OCI-LY7 (cell line): ENCODE data around the gene VWDE. TPM values are rescaled to one million over a fixed set of nuclear protein-coding genes. Genes with fewer than 3 reads are reported as not detected.
"Not testable (repeated sequence)": the region's sequence is repeated elsewhere in the genome, so short reads cannot be mapped to it uniquely, and the experiment has no call there.

Experiments used
- BruUV-seq: library from RNA; stranded (reverse); fragments of 400-500 nt; replicated peaks from 2 replicates; lab custom pipeline; 2021; lab: Mats Ljungman, UMichigan
- CTCF ChIA-PET: fragments of 300-600 bp; sonication (Branson Sonifier 250); formaldehyde crosslinking; loops from one replicate; lab custom pipeline; 2022; ENCODE audit warnings: antibody characterized with exemption; ENCODE audit not compliant: unreplicated experiment; lab: Charles Lee
- POLR2A ChIA-PET: fragments of 300-600 bp; sonication (Branson Sonifier 250); formaldehyde crosslinking; loops from one replicate; lab custom pipeline; 2022; ENCODE audit warnings: antibody characterized with exemption; lab: Charles Lee
- DNase-seq: peaks from one replicate; pipeline ENCODE4 v3.0.0-alpha.2; 2015; ENCODE audit warnings: low spot score
- H2AFZ ChIP-seq: fragments of 200-600 bp; sonication (generic), shearing (Covaris generic); 2 replicates; pipeline ENCODE4 v1.6.1; 2014; ENCODE audit warnings: mild to moderate bottlenecking, antibody characterized with exemption, low read length, moderate library complexity
- H3K27ac ChIP-seq: fragments of 200-600 bp; sonication (generic); 2 replicates; pipeline ENCODE4 v1.5.1; 2014; ENCODE audit warnings: mixed run types, low read depth, mild to moderate bottlenecking, moderate library complexity, low read length, inconsistent platforms; ENCODE audit not compliant: poor library complexity, severe bottlenecking
- H3K36me3 ChIP-seq: fragments of 200-600 bp; sonication (generic); 2 replicates; pipeline ENCODE4 v1.6.1; 2014; ENCODE audit warnings: mild to moderate bottlenecking, antibody characterized with exemption, low read length, moderate library complexity, mixed read lengths; ENCODE audit not compliant: insufficient read depth
- H3K4me1 ChIP-seq: fragments of 200-600 bp; sonication (generic); 2 replicates; pipeline ENCODE4 v1.5.1; 2014; ENCODE audit warnings: mild to moderate bottlenecking, low read length; ENCODE audit not compliant: insufficient read depth, poor library complexity, severe bottlenecking
- H3K4me2 ChIP-seq: fragments of 200-600 bp; sonication (generic); 2 replicates; pipeline ENCODE4 v1.6.1; 2014; ENCODE audit warnings: mild to moderate bottlenecking, low read length
- H3K4me3 ChIP-seq: fragments of 200-600 bp; sonication (generic); 2 replicates; pipeline ENCODE4 v1.5.1; 2014; ENCODE audit warnings: mild to moderate bottlenecking, low read depth, low read length; ENCODE audit not compliant: poor library complexity, severe bottlenecking
- H3K79me2 ChIP-seq: fragments of 200-600 bp; sonication (generic); 2 replicates; pipeline ENCODE4 v1.6.1; 2016; ENCODE audit warnings: low read depth, mild to moderate bottlenecking, low read length, moderate library complexity, mixed read lengths; ENCODE audit not compliant: insufficient read depth
- H3K9me2 ChIP-seq: fragments of 200-600 bp; sonication (generic); 2 replicates; pipeline ENCODE4 v1.6.1; 2016; ENCODE audit warnings: mild to moderate bottlenecking, low read length, mixed read lengths; ENCODE audit not compliant: insufficient read depth
- H3K9me3 ChIP-seq: fragments of 200-600 bp; sonication (generic); 2 replicates; pipeline ENCODE4 v1.6.1; 2014; ENCODE audit warnings: mild to moderate bottlenecking, mixed run types, low read length, mixed read lengths
- H4K20me1 ChIP-seq: fragments of 200-600 bp; sonication (generic); 2 replicates; pipeline ENCODE4 v1.6.1; 2014; ENCODE audit warnings: mild to moderate bottlenecking, antibody characterized with exemption, low read length, moderate library complexity, mixed read lengths; ENCODE audit not compliant: insufficient read depth
- EZH2phosphoT487 ChIP-seq: fragments of 200-600 bp; sonication (generic); IDR thresholded peaks from 2 replicates; pipeline ENCODE4 v1.6.1; 2018; ENCODE audit warnings: low read depth, borderline replicate concordance, mild to moderate bottlenecking, mixed run types, antibody characterized with exemption, low read length, moderate library complexity, mixed read lengths
- intact Hi-C: fragments of 100-400 bp; cut with micrococcal nuclease; formaldehyde crosslinking; loops from one replicate; pipeline ENCODE4 v1.10.0; 2022; ENCODE audit not compliant: unreplicated experiment
- total RNA-seq, 2 experiments: library from RNA; depleted of rRNA in 1 of 2; stranded (reverse); fragments of >200 nt in 1 of 2; shearing (Covaris generic) in 1 of 2; gene quantifications; 2 replicates each; pipeline ENCODE4 v1.2.3, GENCODE V29; 2014 to 2022
- TF ChIP-seq, protein P1 (sequence below): fragments of 200-600 bp; sonication (generic); conservative IDR thresholded peaks from 2 replicates; pipeline ENCODE4 v1.5.1; 2014; ENCODE audit warnings: mild to moderate bottlenecking, antibody characterized with exemption, low read length, moderate library complexity, mixed read lengths

VWDE gene
- total RNA-seq, 2 experiments from 2014 or later, result not detected

- Histone ChIP-seq H3K79me2 (no peaks in the 10 kb centered on the region), H3K4me1 (no peaks in the 10 kb centered on the region), H4K20me1 (no peaks in the 10 kb centered on the region), H2AFZ (no peak overlapping the region), H3K4me3 (no peak overlapping the region), H3K36me3 (no peaks in the 10 kb centered on the region), H3K4me2 (no peak overlapping the region), H3K9me3 (no peaks in the 10 kb centered on the region), H3K27ac (no peak overlapping the region), H3K9me2 (no peaks in the 10 kb centered on the region)
- BruUV-seq, result no TSS peak
- ChIA-PET CTCF (no interaction called here), POLR2A (no interaction called here)
- TF ChIP-seq EZH2phosphoT487, result no peak
- TF ChIP-seq, protein P1, sequence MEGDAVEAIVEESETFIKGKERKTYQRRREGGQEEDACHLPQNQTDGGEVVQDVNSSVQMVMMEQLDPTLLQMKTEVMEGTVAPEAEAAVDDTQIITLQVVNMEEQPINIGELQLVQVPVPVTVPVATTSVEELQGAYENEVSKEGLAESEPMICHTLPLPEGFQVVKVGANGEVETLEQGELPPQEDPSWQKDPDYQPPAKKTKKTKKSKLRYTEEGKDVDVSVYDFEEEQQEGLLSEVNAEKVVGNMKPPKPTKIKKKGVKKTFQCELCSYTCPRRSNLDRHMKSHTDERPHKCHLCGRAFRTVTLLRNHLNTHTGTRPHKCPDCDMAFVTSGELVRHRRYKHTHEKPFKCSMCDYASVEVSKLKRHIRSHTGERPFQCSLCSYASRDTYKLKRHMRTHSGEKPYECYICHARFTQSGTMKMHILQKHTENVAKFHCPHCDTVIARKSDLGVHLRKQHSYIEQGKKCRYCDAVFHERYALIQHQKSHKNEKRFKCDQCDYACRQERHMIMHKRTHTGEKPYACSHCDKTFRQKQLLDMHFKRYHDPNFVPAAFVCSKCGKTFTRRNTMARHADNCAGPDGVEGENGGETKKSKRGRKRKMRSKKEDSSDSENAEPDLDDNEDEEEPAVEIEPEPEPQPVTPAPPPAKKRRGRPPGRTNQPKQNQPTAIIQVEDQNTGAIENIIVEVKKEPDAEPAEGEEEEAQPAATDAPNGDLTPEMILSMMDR, result no peak
- DNase-seq, result no peak
- intact Hi-C loops, result no loop called here
Observed at GRCh38 chr7:12397671-12398070, 6.0 kb downstream of the VWDE start.

DNA sequence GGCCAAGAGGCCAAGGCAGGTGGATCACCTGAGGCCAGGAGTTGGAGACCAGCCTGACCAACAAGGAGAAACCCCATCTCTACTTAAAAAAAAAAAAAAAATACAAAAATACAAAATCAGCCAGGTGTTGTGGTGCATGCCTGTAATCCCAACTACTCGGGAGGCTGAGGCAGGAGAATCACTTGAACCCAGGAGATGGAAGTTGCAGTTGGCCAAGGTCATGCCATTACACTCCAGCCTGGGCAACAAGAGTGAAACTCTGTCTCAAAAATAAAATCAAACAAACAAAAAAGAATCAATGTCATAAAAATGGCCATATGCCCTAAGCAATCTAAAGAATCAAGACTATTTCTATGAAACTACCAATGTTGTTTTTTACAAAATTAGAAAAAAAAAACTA is 7.0 kb downstream of the VWDE start:
- H3K9me2 ChIP-seq, H3K4me1 ChIP-seq, H3K79me2 ChIP-seq, H2AFZ ChIP-seq, CTCF ChIA-PET, H4K20me1 ChIP-seq, H3K27ac ChIP-seq, intact Hi-C loops, BruUV-seq, H3K4me3 ChIP-seq, H3K4me2 ChIP-seq, POLR2A ChIA-PET, H3K9me3 ChIP-seq, DNase-seq, H3K36me3 ChIP-seq: not testable (repeated sequence)

DNA sequence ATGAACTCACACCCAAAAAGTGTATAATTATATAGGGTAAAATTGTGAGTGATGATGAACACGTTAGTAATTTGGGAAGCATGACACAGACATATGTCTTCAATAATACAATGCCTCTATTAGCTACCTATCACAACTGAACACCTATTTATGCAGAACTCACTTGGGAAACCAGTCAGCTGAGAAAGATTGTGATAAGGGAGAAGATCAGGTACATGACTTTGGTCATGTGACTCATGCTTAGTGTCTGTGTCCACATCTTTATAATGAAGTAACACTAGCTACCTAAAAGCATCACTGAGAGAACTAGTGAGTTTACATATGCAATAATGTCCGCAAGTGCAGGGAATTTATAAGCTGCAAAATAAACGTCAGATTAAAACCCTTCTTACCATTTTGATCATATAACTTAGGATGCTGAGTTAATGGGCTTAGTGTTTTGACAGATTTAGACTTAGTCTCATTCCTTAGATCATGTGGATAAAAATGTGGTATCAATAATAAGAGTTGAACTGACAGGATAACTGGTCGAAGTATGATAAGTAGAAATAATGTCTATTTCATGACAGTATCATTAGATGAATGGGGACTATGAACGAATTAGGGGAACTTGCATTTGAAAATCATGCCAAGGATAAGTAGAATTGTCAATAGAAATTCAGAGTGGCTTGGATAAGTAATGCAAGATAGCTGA is 11.6 kb downstream of the VWDE start:
- DNase-seq, result no peak
- Histone ChIP-seq H2AFZ (no peak overlapping the region), H3K4me3 (no peak overlapping the region), H3K79me2 (no peaks in the 10 kb centered on the region), H3K4me1 (no peaks in the 10 kb centered on the region), H3K4me2 (no peak overlapping the region), H3K27ac (no peak overlapping the region), H3K36me3 (no peaks in the 10 kb centered on the region), H3K9me2 (no peaks in the 10 kb centered on the region), H4K20me1 (no peaks in the 10 kb centered on the region), H3K9me3 (no peaks in the 10 kb centered on the region)
- intact Hi-C loops, result no loop called here
- ChIA-PET CTCF (no interaction called here), POLR2A (no interaction called here)
- no TSS peak for BruUV-seq
- no peak for TF ChIP-seq EZH2phosphoT487
- TF ChIP-seq, protein P1, result no peak
